IPS DF 6.9 (cell line): Measurements from ENCODE around the gene ABHD14A.

Source experiments
- DNase-seq: peaks from one replicate; pipeline ENCODE4 v3.0.0-alpha.2; 2013; ENCODE audit warnings: low read depth, low spot score
- H3K27ac ChIP-seq: one replicate; pipeline ENCODE4 v1.5.1; 2013; ENCODE audit warnings: low read length, control low read depth
- H3K27me3 ChIP-seq: 2 replicates; pipeline ENCODE4 v1.6.1; 2013; ENCODE audit warnings: mild to moderate bottlenecking, low read length; ENCODE audit not compliant: control insufficient read depth, insufficient read depth
- H3K36me3 ChIP-seq: 2 replicates; pipeline ENCODE4 v1.6.1; 2013; ENCODE audit warnings: low read length; ENCODE audit not compliant: control insufficient read depth, insufficient read depth
- H3K4me1 ChIP-seq: 2 replicates; pipeline ENCODE4 v1.6.1; 2013; ENCODE audit warnings: low read length; ENCODE audit not compliant: control insufficient read depth, insufficient read depth
- H3K4me3 ChIP-seq: 2 replicates; pipeline ENCODE4 v1.5.1; 2013; ENCODE audit warnings: mild to moderate bottlenecking, low read length
- H3K9me3 ChIP-seq: 2 replicates; pipeline ENCODE4 v1.6.1; 2013; ENCODE audit warnings: low read length, inconsistent platforms; ENCODE audit not compliant: control insufficient read depth, insufficient read depth
- WGBS: extraction: QIAGEN DNeasy Blood & Tissue Kit; methylation state at CpG from one replicate; pipeline ENCODE4 v1.1.7; 2013; ENCODE audit warnings: mixed read lengths, missing lambda C conversion rate; ENCODE audit not compliant: insufficient read length, insufficient coverage; 5-methylcytosine and 5-hydroxymethylcytosine counted together

ABHD14A gene

DNA sequence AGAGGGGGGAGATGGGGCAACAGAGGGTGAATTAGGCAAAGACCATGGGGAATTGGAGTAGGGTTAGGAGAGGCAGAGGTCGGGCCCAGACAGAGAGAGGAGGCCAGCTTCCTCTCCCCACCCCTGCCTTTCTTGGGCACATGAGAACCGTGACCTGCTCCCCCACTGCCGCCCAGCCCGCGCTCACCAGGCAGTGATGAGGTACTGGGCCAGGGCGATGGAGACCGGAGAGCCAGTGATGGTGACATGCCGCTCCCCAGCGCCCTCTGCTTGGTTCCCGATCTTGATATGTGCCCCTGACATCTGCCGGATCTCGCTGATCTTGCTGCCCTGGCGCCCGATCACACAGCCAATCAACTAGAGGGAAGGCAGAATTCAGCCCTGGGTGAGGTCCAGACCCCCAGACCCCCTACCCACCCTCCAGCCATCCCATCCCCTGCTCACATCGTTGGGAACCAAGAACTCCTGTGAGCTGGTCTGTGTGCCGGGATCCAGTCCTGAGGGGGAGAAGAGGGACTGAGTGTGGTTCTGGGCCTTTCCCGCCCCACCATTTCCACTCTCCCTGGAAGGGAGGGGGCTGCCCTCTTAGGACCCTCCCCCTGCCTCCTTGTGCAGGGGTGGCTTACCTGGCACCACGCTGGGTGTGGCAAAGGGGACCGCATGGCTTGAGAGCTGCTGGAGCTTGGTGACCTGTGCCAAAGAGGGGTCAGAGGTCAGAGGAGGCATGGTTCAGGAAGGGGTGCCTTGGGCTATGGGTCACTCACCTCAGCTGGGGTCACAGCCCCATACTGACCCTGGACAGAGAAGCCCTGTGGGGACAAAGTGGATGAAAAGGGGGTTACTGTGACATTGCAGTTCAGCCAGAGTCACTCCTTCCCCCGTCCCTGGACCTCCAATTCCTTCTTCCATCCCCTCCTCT lies 16.0 kb upstream of the ABHD14A start:
- Histone ChIP-seq H3K27ac (no peak overlapping the region), H3K36me3 (no peaks in the 10 kb centered on the region), H3K27me3 (peaks cover 15% of the 10 kb centered on the region), H3K4me3 (no peak overlapping the region), H3K9me3 (no peaks in the 10 kb centered on the region), H3K4me1 (peaks cover 6% of the 10 kb centered on the region)
- no CpG with 5 or more reads among the region's 20 CpGs for WGBS
- no peak for DNase-seq

DNA sequence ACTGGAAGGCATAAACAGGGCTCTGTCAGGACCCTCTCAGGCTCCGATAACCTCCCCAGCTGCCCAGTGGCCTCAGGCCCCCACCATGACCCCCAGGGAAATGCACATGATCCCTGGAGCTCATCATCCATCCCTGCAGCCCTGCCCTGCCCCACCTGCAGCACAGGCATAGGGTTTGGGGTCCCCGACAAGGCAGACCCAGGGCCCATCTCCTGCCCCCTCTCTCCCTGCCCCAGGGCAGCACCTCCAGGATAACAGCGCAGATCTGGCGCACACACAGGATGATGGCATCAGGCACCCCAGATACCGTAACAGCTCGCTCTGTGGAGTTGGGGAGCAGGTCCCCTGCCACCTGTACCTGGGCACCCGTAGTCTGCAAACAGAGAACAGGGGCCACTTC lies 15.2 kb upstream of the ABHD14A start:
- WGBS: no CpG with 5 or more reads among the region's 7 CpGs
- H3K4me1 ChIP-seq: peaks cover 10% of the 10 kb centered on the region
- H3K9me3 ChIP-seq: no peaks in the 10 kb centered on the region
- no peak overlapping the region for H3K4me3 ChIP-seq
- peaks cover 9% of the 10 kb centered on the region for H3K27me3 ChIP-seq
- H3K27ac ChIP-seq: no peak overlapping the region
- no peak for DNase-seq
- H3K36me3 ChIP-seq: no peaks in the 10 kb centered on the region

DNA sequence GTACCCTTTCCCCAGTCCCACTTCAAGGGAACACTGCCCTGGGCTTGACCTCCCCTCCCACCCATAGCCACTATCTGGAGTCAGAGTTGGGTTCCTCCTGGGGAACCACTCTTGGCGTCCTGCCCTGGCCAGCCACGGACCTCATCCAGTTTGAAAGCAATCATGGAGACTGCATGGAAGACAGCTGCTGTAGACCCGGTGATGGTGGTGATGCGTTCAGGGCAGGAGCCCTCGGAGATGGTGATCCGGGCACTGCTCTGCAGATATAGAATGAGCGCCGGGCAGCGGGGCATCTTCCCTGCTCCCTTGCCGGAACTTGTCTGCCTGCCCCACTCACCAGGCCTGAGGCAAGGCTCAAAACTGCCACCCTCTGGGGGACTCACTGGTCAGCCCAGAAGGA lies 14.5 kb upstream of the ABHD14A start:
- H3K36me3 ChIP-seq: no peaks in the 10 kb centered on the region
- DNase-seq: no peak
- peaks cover 10% of the 10 kb centered on the region for H3K4me1 ChIP-seq
- H3K27ac ChIP-seq: no peak overlapping the region
- no peaks in the 10 kb centered on the region for H3K9me3 ChIP-seq
- H3K27me3 ChIP-seq: peaks cover 2% of the 10 kb centered on the region
- WGBS: no CpG with 5 or more reads among the region's 10 CpGs
- no peak overlapping the region for H3K4me3 ChIP-seq

DNA sequence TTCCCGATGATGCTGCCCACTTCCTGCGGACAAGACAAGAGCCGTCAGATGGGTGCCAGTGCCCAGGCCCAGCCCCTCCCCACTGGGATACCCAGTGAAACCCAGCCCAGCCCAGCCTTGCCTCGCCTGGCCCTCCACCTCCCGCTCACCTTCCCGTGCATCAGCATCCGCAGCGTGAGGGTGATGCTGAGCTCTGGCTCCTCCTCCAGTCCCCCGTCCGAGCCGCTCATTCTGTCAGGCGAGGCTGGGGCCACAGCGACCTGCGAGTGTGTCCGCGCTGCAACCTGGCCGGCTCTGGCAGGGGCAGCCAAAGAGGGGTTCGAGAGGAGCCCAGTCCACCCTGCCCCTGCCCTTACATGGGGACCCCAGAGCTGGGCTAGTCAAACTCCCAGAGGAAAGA lies 13.9 kb upstream of the ABHD14A start:
- no peak for DNase-seq
- no peak overlapping the region for H3K4me3 ChIP-seq
- WGBS: no CpG with 5 or more reads among the region's 18 CpGs
- H3K27ac ChIP-seq: no peak overlapping the region
- no peaks in the 10 kb centered on the region; the same call in 1 of the 2 replicates for H3K27me3 ChIP-seq
- H3K36me3 ChIP-seq: no peaks in the 10 kb centered on the region
- no peaks in the 10 kb centered on the region for H3K9me3 ChIP-seq
- peaks cover 9% of the 10 kb centered on the region for H3K4me1 ChIP-seq

DNA sequence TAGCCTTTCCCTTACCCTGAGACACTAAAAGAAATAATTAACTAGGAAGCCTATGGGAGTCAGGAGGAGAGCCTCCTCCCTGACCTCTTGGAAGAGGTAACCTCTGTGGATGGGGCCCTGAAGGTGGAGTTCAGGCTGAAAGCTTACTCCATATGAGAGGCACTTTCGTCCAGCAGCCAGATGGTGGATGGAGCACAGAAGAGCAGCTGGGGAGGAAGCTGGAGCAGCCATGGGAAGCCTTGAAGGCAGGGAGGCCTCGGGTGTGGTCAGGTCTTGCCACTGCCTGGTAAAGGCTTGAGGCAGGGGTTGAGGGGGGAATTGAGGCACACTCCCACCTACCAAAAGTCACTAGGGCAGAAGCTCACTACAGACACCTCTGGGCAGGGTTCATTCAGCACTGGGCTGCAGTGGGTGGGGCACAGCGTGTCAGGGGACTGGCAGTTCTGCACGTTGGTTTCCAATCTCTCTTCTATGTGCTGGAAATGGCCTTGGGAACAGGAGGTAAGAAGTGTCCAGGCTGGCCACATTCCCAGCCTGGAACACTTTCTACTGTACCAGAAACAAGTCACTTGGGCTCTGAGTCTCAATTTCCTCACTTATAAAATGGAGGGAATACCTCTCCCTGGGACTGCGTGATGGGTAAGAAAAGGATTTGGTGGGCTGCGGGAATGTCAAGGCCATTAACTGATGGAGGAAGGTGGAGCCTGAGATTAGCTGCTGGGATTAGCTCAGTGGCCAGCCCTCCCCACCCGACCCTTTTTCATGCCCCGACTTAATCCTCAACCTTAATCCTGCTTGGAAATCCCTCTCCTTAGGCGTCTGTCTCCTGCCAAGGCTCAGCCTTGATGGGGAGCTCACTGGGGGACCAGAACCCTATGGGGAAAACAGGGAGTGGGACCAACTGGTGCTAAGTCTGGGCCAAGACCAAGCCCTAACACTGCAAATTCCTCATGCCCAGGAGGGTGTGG lies 13.0 kb upstream of the ABHD14A start:
- Histone ChIP-seq H3K27me3 (no peaks in the 10 kb centered on the region; the same call in 1 of the 2 replicates), H3K27ac (no peak overlapping the region), H3K4me1 (peaks cover 10% of the 10 kb centered on the region), H3K9me3 (no peaks in the 10 kb centered on the region), H3K4me3 (no peak overlapping the region), H3K36me3 (no peaks in the 10 kb centered on the region)
- no peak for DNase-seq
- whole genome bisulfite sequencing: no CpG with 5 or more reads among the region's 9 CpGs

DNA sequence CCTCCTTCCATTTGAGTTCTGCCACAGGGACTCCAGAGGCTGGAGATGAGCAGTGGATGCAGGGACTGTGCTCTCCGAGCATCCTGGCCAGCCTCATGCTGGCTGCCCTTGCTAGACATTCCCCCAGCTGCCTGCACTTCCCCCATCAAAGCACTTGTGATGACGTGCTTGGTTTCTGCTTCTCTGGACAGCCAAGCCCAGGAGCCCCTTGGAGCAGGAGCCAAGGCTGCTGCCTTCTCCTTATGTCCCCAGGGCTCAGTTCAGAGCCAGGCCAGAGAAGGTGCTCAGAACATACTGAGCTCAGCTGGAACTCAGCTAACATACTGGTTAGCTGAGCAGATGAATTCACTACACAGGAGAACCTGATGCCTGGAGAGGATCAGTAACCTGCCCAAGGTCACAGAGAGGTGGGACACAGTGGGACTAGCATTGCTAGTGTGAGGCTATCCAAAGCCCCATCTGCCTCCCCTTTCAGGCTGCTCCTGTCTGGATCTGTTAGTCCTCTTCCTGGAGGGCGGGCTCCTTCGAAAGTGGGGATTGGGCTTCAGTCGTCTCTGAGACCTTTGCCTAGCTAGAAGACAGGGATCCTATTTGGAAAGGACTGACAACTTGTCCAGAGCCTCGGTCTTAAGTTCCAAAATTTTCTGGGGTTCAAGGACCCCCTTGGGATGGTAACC lies 11.9 kb upstream of the ABHD14A start:
- Histone ChIP-seq H3K27ac (no peak overlapping the region), H3K4me3 (no peak overlapping the region), H3K27me3 (no peaks in the 10 kb centered on the region), H3K36me3 (no peaks in the 10 kb centered on the region), H3K4me1 (peaks cover 11% of the 10 kb centered on the region), H3K9me3 (no peaks in the 10 kb centered on the region)
- no peak for DNase-seq
- no CpG with 5 or more reads among the region's 6 CpGs for WGBS

DNA sequence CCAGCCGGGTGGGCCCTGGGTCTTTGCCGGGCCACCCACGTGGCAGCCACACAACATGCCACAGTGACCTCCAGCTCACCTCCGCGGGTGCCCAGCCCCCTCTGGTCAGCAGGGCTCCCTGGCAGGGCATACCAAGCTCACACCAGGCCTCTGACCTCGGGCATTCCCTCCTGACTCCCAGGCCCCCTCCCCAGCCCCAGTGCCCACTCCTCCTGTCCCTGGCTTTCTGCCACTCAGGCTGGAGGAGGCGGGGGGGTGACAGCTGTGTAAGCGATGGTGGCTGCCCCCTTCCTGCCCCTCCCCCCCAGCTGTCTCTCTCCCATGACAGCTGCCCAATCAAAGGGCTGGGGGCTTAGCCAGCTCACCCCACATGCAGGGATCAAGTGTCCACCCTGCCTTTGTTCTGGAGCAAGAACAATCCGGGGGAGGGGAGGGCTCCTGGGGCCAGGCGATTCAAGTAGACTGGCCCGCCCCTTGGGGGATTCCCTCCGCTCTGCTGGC lies 10.9 kb upstream of the ABHD14A start:
- Histone ChIP-seq H3K27ac (no peak overlapping the region), H3K36me3 (no peaks in the 10 kb centered on the region), H3K4me3 (no peak overlapping the region), H3K9me3 (no peaks in the 10 kb centered on the region), H3K4me1 (peaks cover 17% of the 10 kb centered on the region), H3K27me3 (no peaks in the 10 kb centered on the region)
- no CpG with 5 or more reads among the region's 12 CpGs for WGBS
- no peak for DNase-seq

DNA sequence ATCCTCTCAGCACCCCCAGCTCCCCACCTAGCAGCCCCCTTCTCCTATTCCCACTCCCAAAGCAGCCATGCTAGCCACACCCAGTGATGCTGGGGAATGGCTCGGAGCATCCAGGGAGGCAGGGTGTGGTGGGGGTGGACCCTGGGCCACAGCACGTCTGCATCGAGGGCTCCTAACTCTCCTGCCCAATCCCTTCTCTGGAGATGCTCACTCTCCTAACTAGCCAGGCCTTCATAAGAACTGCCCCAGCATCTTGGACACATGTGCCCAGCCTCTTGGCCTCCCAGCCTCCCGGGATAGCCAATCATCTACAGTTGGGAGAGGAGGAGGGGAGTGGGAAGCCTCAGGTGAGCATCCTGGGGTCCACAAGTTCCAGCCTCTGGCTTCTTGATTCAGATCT lies 10.3 kb upstream of the ABHD14A start:
- no peak overlapping the region for H3K4me3 ChIP-seq
- no peaks in the 10 kb centered on the region for H3K27me3 ChIP-seq
- no peak overlapping the region for H3K27ac ChIP-seq
- WGBS: no CpG with 5 or more reads among the region's 4 CpGs
- no peak for DNase-seq
- H3K4me1 ChIP-seq: peaks cover 19% of the 10 kb centered on the region
- no peaks in the 10 kb centered on the region for H3K36me3 ChIP-seq
- no peaks in the 10 kb centered on the region for H3K9me3 ChIP-seq

DNA sequence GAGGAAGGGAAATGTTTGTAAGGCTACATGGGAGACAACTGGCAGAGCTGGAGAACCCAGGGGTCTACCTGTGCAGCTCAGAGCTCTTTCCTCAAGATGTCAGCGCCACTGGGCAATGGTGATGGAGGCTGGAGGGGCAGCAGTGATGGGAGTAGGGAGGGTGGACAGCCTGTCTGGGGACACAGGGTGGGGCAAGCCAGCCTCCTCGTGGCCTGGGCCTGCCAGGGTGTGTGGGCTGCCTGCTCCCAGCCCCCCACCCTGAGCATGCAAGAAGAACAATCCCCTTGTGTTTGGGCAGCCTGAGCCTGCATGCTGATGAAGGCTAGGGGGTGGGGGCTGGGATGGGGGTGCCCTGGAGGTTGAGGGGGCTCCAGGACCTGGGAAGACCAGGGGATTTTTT lies 8.8 kb upstream of the ABHD14A start:
- no CpG with 5 or more reads among the region's 2 CpGs for WGBS
- DNase-seq: no peak
- Histone ChIP-seq H3K9me3 (no peaks in the 10 kb centered on the region), H3K27me3 (no peaks in the 10 kb centered on the region), H3K4me1 (peaks cover 19% of the 10 kb centered on the region), H3K36me3 (no peaks in the 10 kb centered on the region), H3K27ac (no peak overlapping the region), H3K4me3 (no peak overlapping the region)

DNA sequence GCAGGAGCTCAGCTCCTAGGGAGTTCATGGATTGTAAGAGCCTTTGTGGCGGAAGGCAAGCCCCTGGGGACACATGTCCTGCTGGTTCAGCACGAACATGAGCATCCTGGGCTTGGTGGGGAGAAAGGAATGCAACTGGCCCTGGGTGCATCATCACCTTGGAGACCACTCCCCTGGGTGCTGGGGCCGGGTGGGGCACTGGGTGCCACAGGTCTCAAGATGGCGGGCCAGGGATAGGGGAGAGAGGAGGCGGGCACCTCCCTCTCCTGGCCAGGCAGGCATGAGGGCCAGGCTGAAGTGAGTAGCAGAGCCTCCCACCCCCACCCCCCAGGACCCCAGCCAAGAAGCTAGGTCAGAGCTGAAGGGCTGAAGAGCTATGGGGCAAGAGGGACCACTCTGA lies 8.4 kb upstream of the ABHD14A start:
- no CpG with 5 or more reads among the region's 5 CpGs for WGBS
- H3K4me3 ChIP-seq: no peak overlapping the region
- DNase-seq: no peak

More for the DNA sequence above, 8.4 kb upstream of the ABHD14A start:
- peaks cover 19% of the 10 kb centered on the region for H3K4me1 ChIP-seq
- H3K27ac ChIP-seq: no peak overlapping the region
- no peaks in the 10 kb centered on the region for H3K27me3 ChIP-seq
- H3K9me3 ChIP-seq: no peaks in the 10 kb centered on the region
- no peaks in the 10 kb centered on the region for H3K36me3 ChIP-seq
